ENCODE data around the gene AGAP3. TPM values are rescaled to one million over a fixed set of nuclear protein-coding genes. Genes with fewer than 3 reads are reported as not detected.

The AGAP3 gene
- polyA plus RNA-seq, 1 of the 3 experiments (the other 2 are of a cell fraction) = 126 TPM

- POLR2A ChIA-PET = interaction anchor here (0.6 kb wide), 1 partner anchor 96 kb away, joined by 3 read pairs; no protein-coding TSS in a partner anchor
- 42% methylated on average over 4 of the region's 4 CpGs for WGBS (ENCODE audit: low lambda C conversion rate)
- H3K9ac ChIP-seq = no peak overlapping the region
- H3K4me1 ChIP-seq (ENCODE audit: control insufficient read depth in 1 of 2, insufficient read depth in 2 of 2, low read depth in 1 of 2, low read length in 1 of 2) = no peaks in the 10 kb centered on the region
- H3K4me2 ChIP-seq = no peak overlapping the region
- H3K4me3 ChIP-seq (ENCODE audit: low read depth in 2 of 2, low read length in 1 of 2) = no peak overlapping the region
- CTCF ChIA-PET = interaction anchor here (7.3 to 9.8 kb wide), 2 partner anchors 14 to 56 kb away, joined by 60 to 86 read pairs; partner anchors contain the start of gene GBX1
- no peak for TF ChIP-seq NRF1 (IDR thresholded peaks at IDR 0.05; ENCODE audit: low read depth, low read length)
- TF ChIP-seq EZH2phosphoT487 (IDR thresholded peaks at IDR 0.05; ENCODE audit: borderline replicate concordance, low read depth) = no peak
- TF ChIP-seq RAD21 (IDR thresholded peaks at IDR 0.05; ENCODE audit: low read length) = no peak
- TF ChIP-seq JUND (IDR thresholded peaks at IDR 0.05) = no peak
- no peak for TF ChIP-seq ZBTB33 (IDR thresholded peaks at IDR 0.05; ENCODE audit: borderline replicate concordance, low read depth)
- TF ChIP-seq TAF1 (IDR thresholded peaks at IDR 0.05; ENCODE audit: borderline replicate concordance, low read depth, low read length) = no peak
- no peak for TF ChIP-seq GATA2 (CRISPR knock-in tag; IDR thresholded peaks at IDR 0.05)
- no peak for TF ChIP-seq ELF1 (IDR thresholded peaks at IDR 0.05)
- no peak for TF ChIP-seq REST (IDR thresholded peaks at IDR 0.05; ENCODE audit: low read depth, low read length)
- TF ChIP-seq USF1 (IDR thresholded peaks at IDR 0.05; ENCODE audit: borderline replicate concordance, low read depth) = no peak
- no peak for TF ChIP-seq RFX5 (IDR thresholded peaks at IDR 0.05; ENCODE audit: low read length)
- TF ChIP-seq RXRA (IDR thresholded peaks at IDR 0.05; ENCODE audit: borderline replicate concordance, low read depth) = no peak
- DNase-seq = peak; percentile 25
- peaks cover 58% of the 10 kb centered on the region for H3K27me3 ChIP-seq (ENCODE audit: insufficient read depth)
- no peaks in the 10 kb centered on the region for H3K9me3 ChIP-seq
- H3K9me2 ChIP-seq = no peaks in the 10 kb centered on the region
- H3K27ac ChIP-seq (ENCODE audit: low read depth in 2 of 2, low read length in 1 of 2) = no peak overlapping the region
- H3K36me3 ChIP-seq (replicated peaks in 1 of 2; ENCODE audit: control insufficient read depth in 1 of 2, insufficient read depth in 2 of 2, low read length in 1 of 2) = no peaks in the 10 kb centered on the region
- H3F3A ChIP-seq (replicated peaks; ENCODE audit: insufficient read depth) = no peaks in the 10 kb centered on the region
- no peaks in the 10 kb centered on the region for H4K20me1 ChIP-seq (ENCODE audit: insufficient read depth)
- no peak overlapping the region for H2AFZ ChIP-seq (ENCODE audit: low read depth)
- no peaks in the 10 kb centered on the region for H3K79me2 ChIP-seq (ENCODE audit: insufficient read depth)
Measured at GRCh38 chr7:151179946-151180345, 93.7 kb downstream of the AGAP3 start.

Data from SK-N-SH (cell line).